SK-N-SH (cell line): ENCODE data around the gene CACNB3.

Experiments used
- EZH2phosphoT487 ChIP-seq: fragments of 200-600 bp; sonication (generic); IDR thresholded peaks from 2 replicates; pipeline ENCODE4 v1.6.1; 2017; ENCODE audit warnings: low read depth, mixed run types, mild to moderate bottlenecking, antibody characterized with exemption, moderate library complexity, borderline replicate concordance
- FOXM1 ChIP-seq: IDR thresholded peaks from 2 replicates; pipeline ENCODE4 v1.4.0; 2012; ENCODE audit warnings: low read depth, mild to moderate bottlenecking
- POLR2AphosphoS5 ChIP-seq: IDR thresholded peaks from 2 replicates; pipeline ENCODE4 v1.6.1; 2012; ENCODE audit warnings: low read depth, low read length
- RXRA ChIP-seq: IDR thresholded peaks from 2 replicates; pipeline ENCODE4 v1.4.0; 2012; ENCODE audit warnings: low read depth, mild to moderate bottlenecking, borderline replicate concordance
- TF ChIP-seq, protein P1 (sequence below): fragments of 200-600 bp; sonication (generic); IDR thresholded peaks from 2 replicates; pipeline ENCODE4 v1.6.1; 2017; ENCODE audit warnings: antibody characterized with exemption, mild to moderate bottlenecking, moderate library complexity
- TF ChIP-seq, protein P2 (sequence below): IDR thresholded peaks from 2 replicates; pipeline ENCODE4 v1.4.0; 2012; ENCODE audit warnings: low read depth
- TF ChIP-seq, protein P3 (sequence below): fragments of 150-350 bp; IDR thresholded peaks from 2 replicates; pipeline ENCODE4 v1.6.1; 2017; ENCODE audit warnings: antibody characterized with exemption, low read length, low read depth, borderline replicate concordance

DNA sequence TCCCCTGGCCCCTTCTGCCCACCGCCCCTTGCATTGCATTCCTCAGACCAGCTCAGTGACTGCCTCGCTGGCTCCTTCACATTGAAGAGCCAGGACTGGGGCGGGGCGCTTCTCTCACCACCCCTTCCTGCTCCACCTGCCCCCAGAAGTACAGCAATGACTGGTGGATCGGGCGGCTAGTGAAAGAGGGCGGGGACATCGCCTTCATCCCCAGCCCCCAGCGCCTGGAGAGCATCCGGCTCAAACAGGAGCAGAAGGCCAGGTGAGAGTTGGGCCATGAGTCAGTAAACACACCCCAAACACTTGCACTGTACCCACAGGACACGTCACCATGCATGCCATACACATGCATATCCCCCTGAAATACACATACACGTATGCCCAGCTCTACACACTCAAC, 5.8 kb downstream of the CACNB3 start:
- no peak for TF ChIP-seq EZH2phosphoT487
- TF ChIP-seq RXRA = no peak
- TF ChIP-seq, protein P1, sequence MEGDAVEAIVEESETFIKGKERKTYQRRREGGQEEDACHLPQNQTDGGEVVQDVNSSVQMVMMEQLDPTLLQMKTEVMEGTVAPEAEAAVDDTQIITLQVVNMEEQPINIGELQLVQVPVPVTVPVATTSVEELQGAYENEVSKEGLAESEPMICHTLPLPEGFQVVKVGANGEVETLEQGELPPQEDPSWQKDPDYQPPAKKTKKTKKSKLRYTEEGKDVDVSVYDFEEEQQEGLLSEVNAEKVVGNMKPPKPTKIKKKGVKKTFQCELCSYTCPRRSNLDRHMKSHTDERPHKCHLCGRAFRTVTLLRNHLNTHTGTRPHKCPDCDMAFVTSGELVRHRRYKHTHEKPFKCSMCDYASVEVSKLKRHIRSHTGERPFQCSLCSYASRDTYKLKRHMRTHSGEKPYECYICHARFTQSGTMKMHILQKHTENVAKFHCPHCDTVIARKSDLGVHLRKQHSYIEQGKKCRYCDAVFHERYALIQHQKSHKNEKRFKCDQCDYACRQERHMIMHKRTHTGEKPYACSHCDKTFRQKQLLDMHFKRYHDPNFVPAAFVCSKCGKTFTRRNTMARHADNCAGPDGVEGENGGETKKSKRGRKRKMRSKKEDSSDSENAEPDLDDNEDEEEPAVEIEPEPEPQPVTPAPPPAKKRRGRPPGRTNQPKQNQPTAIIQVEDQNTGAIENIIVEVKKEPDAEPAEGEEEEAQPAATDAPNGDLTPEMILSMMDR = no peak
- no peak for TF ChIP-seq FOXM1
- TF ChIP-seq, protein P2, sequence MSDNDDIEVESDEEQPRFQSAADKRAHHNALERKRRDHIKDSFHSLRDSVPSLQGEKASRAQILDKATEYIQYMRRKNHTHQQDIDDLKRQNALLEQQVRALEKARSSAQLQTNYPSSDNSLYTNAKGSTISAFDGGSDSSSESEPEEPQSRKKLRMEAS = no peak
- TF ChIP-seq, protein P3, sequence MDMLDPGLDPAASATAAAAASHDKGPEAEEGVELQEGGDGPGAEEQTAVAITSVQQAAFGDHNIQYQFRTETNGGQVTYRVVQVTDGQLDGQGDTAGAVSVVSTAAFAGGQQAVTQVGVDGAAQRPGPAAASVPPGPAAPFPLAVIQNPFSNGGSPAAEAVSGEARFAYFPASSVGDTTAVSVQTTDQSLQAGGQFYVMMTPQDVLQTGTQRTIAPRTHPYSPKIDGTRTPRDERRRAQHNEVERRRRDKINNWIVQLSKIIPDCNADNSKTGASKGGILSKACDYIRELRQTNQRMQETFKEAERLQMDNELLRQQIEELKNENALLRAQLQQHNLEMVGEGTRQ = no peak
- no peak for TF ChIP-seq POLR2AphosphoS5
